K562 (cell line): ENCODE results near the gene HOXB4. TPM values are rescaled to one million over a fixed set of nuclear protein-coding genes. Genes with fewer than 3 reads are reported as not detected.

Experiments
- ATAC-seq: fragments of 200-7000 bp; cut with Tn5 transposase; 3 replicates; pipeline ENCODE4 v1.9.1; 2020; ENCODE audit warnings: moderate library complexity
- BruUV-seq: library from RNA; stranded (reverse); fragments of 400-500 nt; replicated peaks from 2 replicates; lab custom pipeline; 2021; lab: Mats Ljungman, UMichigan
- CTCF ChIA-PET: fragments of 300-600 bp; formaldehyde crosslinking; extraction: SDS; loops from one replicate; lab custom pipeline; 2021; ENCODE audit warnings: low intra/inter-chr PET ratio; lab: Yijun Ruan, JAX
- POLR2A ChIA-PET: fragments of 300-600, 350-650 bp; sonication (Branson Sonifier 250); formaldehyde crosslinking; extraction: SDS; loops from one replicate; lab custom pipeline; 2021; ENCODE audit warnings: antibody characterized with exemption, inconsistent platforms; lab: Yijun Ruan, JAX
- DNase-seq, 4 experiments: peaks; one replicate each; pipeline versions ENCODE4 v3.0.0 to v3.0.0-alpha.2; 2011 to 2018; ENCODE audit warnings: low spot score in 3 of 4, mixed read lengths in 3 of 4; ENCODE audit errors: extremely low read depth in 1 of 4
- FAIRE-seq: peaks from 2 replicates; lab custom pipeline; 2011; peaks lifted over from hg19 to GRCh38; lab: Jason Lieb, UNC
- H2AFZ ChIP-seq: 2 replicates; pipeline ENCODE4 v1.6.0; 2011; ENCODE audit warnings: low read depth, low read length, control low read depth, inconsistent platforms
- H3K27ac ChIP-seq: fragments of 200-600 bp; 3 replicates; pipeline ENCODE4 v1.8.0; 2011; ENCODE audit warnings: low read depth, mild to moderate bottlenecking, control low read depth, inconsistent platforms, low read length, moderate library complexity, mixed read lengths; ENCODE audit errors: extremely low read depth
- H3K27me3 ChIP-seq, 2 experiments: fragments of 300-600 bp in 1 of 2; 2 replicates in 1 of 2; 3 replicates in 1 of 2; pipeline versions ENCODE4 v1.6.0 to v1.8.0; 2011; ENCODE audit warnings: inconsistent platforms in 2 of 2, low read length in 2 of 2, mild to moderate bottlenecking in 1 of 2, mixed read lengths in 1 of 2, moderate library complexity in 1 of 2; ENCODE audit not compliant: control insufficient read depth in 2 of 2, insufficient read depth in 2 of 2
- H3K36me3 ChIP-seq: fragments of 300-600 bp; 3 replicates; pipeline ENCODE4 v1.8.0; 2011; ENCODE audit warnings: mild to moderate bottlenecking, low read length, inconsistent platforms; ENCODE audit not compliant: control insufficient read depth, insufficient read depth
- H3K4me1 ChIP-seq, 2 experiments: fragments of 200-600 bp in 1 of 2; replicated peaks in 1 of 2; 2 replicates in 1 of 2; 3 replicates in 1 of 2; pipeline versions ENCODE4 v1.5.1 to v1.8.0; 2011; ENCODE audit warnings: inconsistent platforms in 2 of 2, low read length in 2 of 2, mild to moderate bottlenecking in 1 of 2, mixed read lengths in 1 of 2, moderate library complexity in 1 of 2; ENCODE audit not compliant: control insufficient read depth in 2 of 2, insufficient read depth in 2 of 2
- H3K4me2 ChIP-seq: 2 replicates; pipeline ENCODE4 v1.6.1; 2011; ENCODE audit warnings: low read length, control low read depth, inconsistent platforms, mixed read lengths; ENCODE audit not compliant: insufficient read depth
- H3K4me3 ChIP-seq: fragments of 200-600 bp; sonication (generic), shearing (Covaris generic); 2 replicates; pipeline ENCODE4 v1.5.1; 2016; ENCODE audit warnings: control low read depth, inconsistent platforms
- H3K79me2 ChIP-seq: fragments of 200-600 bp; 3 replicates; pipeline ENCODE4 v1.8.0; 2011; ENCODE audit warnings: low read length, inconsistent platforms; ENCODE audit not compliant: control insufficient read depth, insufficient read depth
- H3K9ac ChIP-seq, 2 experiments: 2 replicates each; pipeline versions ENCODE4 v1.6.0 to v1.6.1; 2011; ENCODE audit warnings: low read depth in 2 of 2, low read length in 2 of 2, control low read depth in 1 of 2, inconsistent platforms in 1 of 2, mild to moderate bottlenecking in 1 of 2, mixed read lengths in 1 of 2; ENCODE audit not compliant: insufficient read depth in 1 of 2
- H3K9me1 ChIP-seq: one replicate; pipeline ENCODE4 v1.6.0; 2011; ENCODE audit warnings: inconsistent platforms, mild to moderate bottlenecking, low read length, moderate library complexity; ENCODE audit not compliant: control insufficient read depth, insufficient read depth
- H3K9me3 ChIP-seq: replicated peaks from 2 replicates; pipeline ENCODE4 v1.5.1; 2011; ENCODE audit warnings: low read depth, low read length, inconsistent platforms; ENCODE audit not compliant: control insufficient read depth, insufficient read depth
- H4K20me1 ChIP-seq: replicated peaks from 2 replicates; pipeline ENCODE4 v1.6.1; 2011; ENCODE audit warnings: low read length, inconsistent platforms, mixed read lengths; ENCODE audit not compliant: control insufficient read depth, insufficient read depth
- CTBP1 ChIP-seq: fragments of 450-650 bp; IDR thresholded peaks from 2 replicates; pipeline ENCODE4 v1.6.1; 2016; ENCODE audit warnings: borderline replicate concordance
- MCM7 ChIP-seq, 2 experiments: fragments of 450-650 bp; IDR thresholded peaks; 2 replicates each; pipeline ENCODE4 v1.6.1; 2016 to 2018
- PHF20 ChIP-seq: fragments of 450-650 bp; IDR thresholded peaks from 2 replicates; pipeline ENCODE4 v1.6.1; 2018; ENCODE audit not compliant: partially characterized antibody
- POLR2G ChIP-seq: fragments of 200-400 bp; formaldehyde crosslinking; IDR thresholded peaks from 2 replicates; pipeline ENCODE4 v1.6.1; 2017; ENCODE audit warnings: low read depth, mild to moderate bottlenecking, antibody characterized with exemption, low read length, moderate library complexity
- PTBP1 ChIP-seq: fragments of 200-400 bp; formaldehyde crosslinking; IDR thresholded peaks from 2 replicates; pipeline ENCODE4 v1.6.1; 2017; ENCODE audit warnings: low read depth, low read length
- RBM22 ChIP-seq: fragments of 200-400 bp; formaldehyde crosslinking; IDR thresholded peaks from 2 replicates; pipeline ENCODE4 v1.6.1; 2018; ENCODE audit warnings: low read length, low read depth; ENCODE audit not compliant: poor library complexity, severe bottlenecking
- SIN3A ChIP-seq, 2 experiments: fragments of 150-350 bp in 1 of 2; IDR thresholded peaks; 2 replicates each; pipeline ENCODE4 v1.6.1; 2011 to 2016; ENCODE audit warnings: borderline replicate concordance in 2 of 2, low read depth in 2 of 2, low read length in 2 of 2, mild to moderate bottlenecking in 2 of 2, moderate library complexity in 2 of 2; ENCODE audit not compliant: control insufficient read depth in 1 of 2
- SMAD4 ChIP-seq: fragments of 250-450 bp; sonication (Bioruptor Pico); conservative IDR thresholded peaks from 2 replicates; pipeline ENCODE4 v1.8.0; 2021; ENCODE audit warnings: inconsistent platforms, mild to moderate bottlenecking, moderate library complexity
- SP2 ChIP-seq: IDR thresholded peaks from 2 replicates; pipeline ENCODE4 v1.6.1; 2011; ENCODE audit warnings: mild to moderate bottlenecking, low read depth, low read length, moderate library complexity; ENCODE audit not compliant: poor library complexity, severe bottlenecking; ENCODE audit errors: extremely low read depth
- TBL1XR1 ChIP-seq, 2 experiments: IDR thresholded peaks; 2 replicates each; pipeline ENCODE4 v1.6.1; 2012; ENCODE audit warnings: improper control_type of control experiment in 2 of 2, low read length in 2 of 2, mild to moderate bottlenecking in 1 of 2
- TCF3 ChIP-seq: sonication (generic); formaldehyde crosslinking; IDR thresholded peaks from 2 replicates; pipeline ENCODE4 v1.4.0; 2020; ENCODE audit warnings: mild to moderate bottlenecking, missing genetic modification reagents
- ZNF124 ChIP-seq: sonication (generic); formaldehyde crosslinking; IDR thresholded peaks from 2 replicates; pipeline ENCODE4 v1.8.1; 2022; ENCODE audit warnings: missing genetic modification reagents
- ZNF75A ChIP-seq: fragments of 450-650 bp; formaldehyde crosslinking; IDR thresholded peaks from 2 replicates; pipeline ENCODE4 v1.4.0; 2020; ENCODE audit warnings: mild to moderate bottlenecking
- WGBS: fragments of 100-300 bp; shearing (Covaris generic); methylation state at CpG from one replicate; pipeline ENCODE4 v1.1.6; 2016; ENCODE audit warnings: low coverage, mixed read lengths; ENCODE audit not compliant: insufficient coverage; ENCODE audit errors: missing lambda C conversion rate; 5-methylcytosine and 5-hydroxymethylcytosine counted together
- in situ Hi-C: fragments of 300-500 bp; cut with MboI; formaldehyde crosslinking; loops from 4 replicates; pipeline ENCODE4 v1.15.0; 2018; ENCODE audit warnings: inconsistent platforms, mixed read lengths
- intact Hi-C: fragments of 100-400 bp; cut with micrococcal nuclease; formaldehyde crosslinking; loops from 2 replicates; pipeline ENCODE4 v1.14.2; 2022
- polyA plus RNA-seq, 8 experiments: library from polyadenylated mRNA; depleted of rRNA in 4 of 8; stranded (reverse) in 5 of 8; unstranded in 3 of 8; fragments of >200 nt; fragmentation: Nextera tagmentation in 2 of 8; fragmentation: Illumina TruSeq in 1 of 8; extraction: Ambion mirVana in 2 of 8; extraction: Trizol in 1 of 8; gene quantifications; 2 replicates each; pipeline versions ENCODE4 v1.2.1 to v1.2.3, GENCODE V29; 2011 to 2014; ENCODE audit warnings: inconsistent platforms in 1 of 8, missing spikeins in 1 of 8
- total RNA-seq, 7 experiments: library from RNA; depleted of rRNA in 6 of 7; stranded (reverse); fragments of >200 nt in 6 of 7; fragmentation: Illumina TruSeq in 2 of 7; extraction: Trizol in 2 of 7; gene quantifications; 2 replicates each; pipeline versions ENCODE4 v1.2.1 to v1.2.3, GENCODE V29; 2011 to 2021; ENCODE audit warnings: low replicate concordance in 1 of 7
- TF ChIP-seq, protein P1 (sequence below): sonication (generic); formaldehyde crosslinking; IDR thresholded peaks from 2 replicates; pipeline ENCODE4 v1.8.0; 2022; ENCODE audit warnings: mild to moderate bottlenecking, missing genetic modification reagents
- TF ChIP-seq, protein P2 (sequence below): fragments of 250-450 bp; sonication (Bioruptor Pico); IDR thresholded peaks from 2 replicates; pipeline ENCODE4 v1.5.0; 2021
- TF ChIP-seq, protein P3 (sequence below): IDR thresholded peaks from 2 replicates; pipeline ENCODE4 v1.6.1; 2011; ENCODE audit not compliant: insufficient read length; ENCODE audit errors: extremely low read depth

The HOXB4 gene
- total and polyA plus RNA-seq, 9 of the 15 experiments (the other 6 are each of a cell fraction or from before 2014, with no cell fraction given): 1.6 to 34.9 (median 14.9) TPM

DNA sequence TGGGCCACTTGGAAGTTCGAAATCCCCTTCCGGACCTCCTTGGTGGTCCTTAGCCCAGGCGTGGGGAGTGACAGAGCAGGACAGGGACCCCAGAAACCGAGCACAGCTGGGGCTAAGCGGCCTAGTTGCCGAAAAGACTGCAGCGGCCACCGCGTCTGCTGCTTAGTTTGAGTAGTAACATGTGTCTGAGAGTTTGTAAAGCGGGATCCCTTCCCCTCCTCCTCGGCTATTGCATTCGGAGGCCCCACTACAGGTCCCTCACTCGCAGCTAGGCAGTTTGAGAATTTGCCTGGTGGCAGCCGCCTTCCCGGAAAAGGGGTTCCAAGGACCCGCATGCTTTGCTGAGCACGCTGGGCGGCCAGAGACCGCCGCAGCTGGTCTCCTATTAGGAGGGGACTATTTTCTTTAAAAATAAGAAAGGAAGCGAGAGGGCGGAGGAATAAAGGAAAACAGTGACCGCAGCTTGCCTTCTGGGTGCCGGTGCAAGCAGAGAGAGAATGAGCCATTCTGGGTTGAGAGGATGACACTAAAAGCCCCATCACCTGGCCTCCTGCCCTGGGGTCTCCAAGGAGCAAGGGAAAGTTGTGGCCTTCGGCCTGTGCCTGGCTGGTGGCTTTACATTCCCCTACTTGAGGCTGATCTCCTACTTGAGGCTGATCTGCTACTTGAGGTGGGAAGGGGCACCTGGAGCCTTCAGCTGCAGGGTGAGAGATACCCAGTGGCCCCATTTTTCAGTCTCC is 16.6 kb upstream of the HOXB4 start:
- ATAC-seq (no peak), FAIRE-seq (no peak), DNase-seq (no peak)
- Histone ChIP-seq H2AFZ (peak overlapping the region; percentile 85), H3K9me1 (no peaks in the 10 kb centered on the region), H3K9me3 (no peaks in the 10 kb centered on the region), H4K20me1 (no peaks in the 10 kb centered on the region), H3K27ac (no peak overlapping the region), H3K4me3 (no peak overlapping the region), H3K36me3 (no peaks in the 10 kb centered on the region; the same call in 2 of the 3 replicates), H3K4me1 (peaks cover 13 to 47% of the 10 kb centered on the region in 2 experiments), H3K79me2 (peaks cover 12% of the 10 kb centered on the region; the same call in 2 of the 3 replicates), H3K9ac (no peak overlapping the region), H3K27me3 (no peaks in the 10 kb centered on the region), H3K4me2 (no peak overlapping the region)
- intact Hi-C loops: no loop called here
- TF ChIP-seq TBL1XR1 (IDR thresholded peaks at IDR 0.05; ENCODE audit: low read length in 2 of 2) (no peak), ZNF75A (no peak), PTBP1 (no peak), SIN3A (IDR thresholded peaks at IDR 0.05; ENCODE audit: borderline replicate concordance in 2 of 2, control insufficient read depth in 1 of 2, low read depth in 2 of 2, low read length in 2 of 2) (no peak), ZNF124 (CRISPR knock-in tag) (no peak), SMAD4 (CRISPR knock-in tag) (no peak), SP2 (no peak), CTBP1 (no peak), TCF3 (CRISPR knock-in tag) (no peak), POLR2G (no peak), MCM7 (IDR thresholded peaks at IDR 0.05) (no peak), RBM22 (no peak), PHF20 (no peak)
- TF ChIP-seq, protein P1, sequence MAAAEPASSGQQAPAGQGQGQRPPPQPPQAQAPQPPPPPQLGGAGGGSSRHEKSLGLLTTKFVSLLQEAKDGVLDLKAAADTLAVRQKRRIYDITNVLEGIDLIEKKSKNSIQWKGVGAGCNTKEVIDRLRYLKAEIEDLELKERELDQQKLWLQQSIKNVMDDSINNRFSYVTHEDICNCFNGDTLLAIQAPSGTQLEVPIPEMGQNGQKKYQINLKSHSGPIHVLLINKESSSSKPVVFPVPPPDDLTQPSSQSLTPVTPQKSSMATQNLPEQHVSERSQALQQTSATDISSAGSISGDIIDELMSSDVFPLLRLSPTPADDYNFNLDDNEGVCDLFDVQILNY (CRISPR knock-in tag): no peak
- TF ChIP-seq, protein P2, sequence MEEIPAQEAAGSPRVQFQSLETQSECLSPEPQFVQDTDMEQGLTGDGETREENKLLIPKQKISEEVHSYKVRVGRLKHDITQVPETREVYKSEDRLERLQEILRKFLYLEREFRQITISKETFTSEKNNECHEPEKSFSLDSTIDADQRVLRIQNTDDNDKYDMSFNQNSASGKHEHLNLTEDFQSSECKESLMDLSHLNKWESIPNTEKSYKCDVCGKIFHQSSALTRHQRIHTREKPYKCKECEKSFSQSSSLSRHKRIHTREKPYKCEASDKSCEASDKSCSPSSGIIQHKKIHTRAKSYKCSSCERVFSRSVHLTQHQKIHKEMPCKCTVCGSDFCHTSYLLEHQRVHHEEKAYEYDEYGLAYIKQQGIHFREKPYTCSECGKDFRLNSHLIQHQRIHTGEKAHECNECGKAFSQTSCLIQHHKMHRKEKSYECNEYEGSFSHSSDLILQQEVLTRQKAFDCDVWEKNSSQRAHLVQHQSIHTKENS: no peak
- TF ChIP-seq, protein P3, sequence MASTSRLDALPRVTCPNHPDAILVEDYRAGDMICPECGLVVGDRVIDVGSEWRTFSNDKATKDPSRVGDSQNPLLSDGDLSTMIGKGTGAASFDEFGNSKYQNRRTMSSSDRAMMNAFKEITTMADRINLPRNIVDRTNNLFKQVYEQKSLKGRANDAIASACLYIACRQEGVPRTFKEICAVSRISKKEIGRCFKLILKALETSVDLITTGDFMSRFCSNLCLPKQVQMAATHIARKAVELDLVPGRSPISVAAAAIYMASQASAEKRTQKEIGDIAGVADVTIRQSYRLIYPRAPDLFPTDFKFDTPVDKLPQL: no peak
- ChIA-PET CTCF (interaction anchor here (0.5 to 2.8 kb wide), 13 partner anchors 94 to 706 kb away, joined by 3 to 19 read pairs (median 4); no protein-coding TSS in a partner anchor), POLR2A (interaction anchor here (3.7 kb wide), 1 partner anchor 11 kb away, joined by 12 read pairs; no protein-coding TSS in a partner anchor)
- in situ Hi-C loops: loop anchor here (5.0 kb wide), 1 partner anchor 257 kb away; no protein-coding TSS in a partner anchor
- WGBS: 79% methylated on average over 18 of the region's 25 CpGs
- no TSS peak for BruUV-seq
